Measurements from ENCODE around the gene BMPR2. TPM values are rescaled to one million over a fixed set of nuclear protein-coding genes. Genes with fewer than 3 reads are reported as not detected.

BMPR2 gene
- total RNA-seq, 1 experiment from 2014 or later, result 12.8 TPM

DNA sequence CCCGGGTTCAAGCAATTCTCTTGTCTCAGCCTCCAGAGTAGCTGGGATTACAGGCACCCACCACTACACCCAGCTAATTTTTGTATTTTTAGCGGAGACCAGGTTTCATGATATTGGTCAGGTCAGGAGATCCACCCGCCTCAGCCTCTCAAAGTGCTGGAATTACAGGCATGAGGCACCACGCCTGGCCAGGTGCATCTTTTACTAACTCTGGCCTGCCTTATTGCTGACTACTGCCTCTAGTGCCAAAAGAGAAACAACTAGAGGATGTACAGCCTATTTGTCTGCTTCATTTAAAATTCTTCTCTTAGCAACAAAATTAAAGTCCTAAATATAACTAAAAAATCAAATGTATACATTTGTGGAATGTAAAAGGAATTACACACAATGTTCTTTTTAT lies 115.4 kb downstream of the BMPR2 start:
- Histone ChIP-seq H3K4me3 (replicated peaks in 1 of 2; ENCODE audit: low read depth in 1 of 2, low read length in 2 of 2) (no peak overlapping the region), H3K79me2 (ENCODE audit: insufficient read depth, low read length) (no peaks in the 10 kb centered on the region), H3K9me3 (ENCODE audit: control insufficient read depth in 1 of 2, insufficient read depth in 1 of 2, low read depth in 1 of 2, low read length in 2 of 2) (no peaks in the 10 kb centered on the region), H3K36me3 (ENCODE audit: control insufficient read depth in 1 of 2, insufficient read depth in 2 of 2, low read length in 2 of 2) (no peaks in the 10 kb centered on the region), H3K27ac (ENCODE audit: low read depth, low read length) (no peak overlapping the region), H2AFZ (ENCODE audit: low read depth, low read length, poor library complexity, severe bottlenecking) (no peak overlapping the region), H3K9ac (ENCODE audit: low read length) (no peak overlapping the region), H4K20me1 (ENCODE audit: insufficient read depth) (no peaks in the 10 kb centered on the region), H3K9me2 (ENCODE audit: insufficient read depth) (no peaks in the 10 kb centered on the region), H3K27me3 (ENCODE audit: insufficient read depth, low read length) (no peaks in the 10 kb centered on the region), H3K4me1 (ENCODE audit: control insufficient read depth in 1 of 2, insufficient read depth in 2 of 2, low read length in 2 of 2) (no peaks in the 10 kb centered on the region), H3K4me2 (ENCODE audit: low read length) (no peak overlapping the region)
- CTCF ChIA-PET, result no interaction called here
- DNase-seq (ENCODE audit: low read depth, low spot score), result no peak
- POLR2A ChIA-PET, result no interaction called here
- RAD21 ChIA-PET (ENCODE audit: low non-redundant PET in 1 of 2, low total read pairs in 2 of 2, uncharacterized antibody in 2 of 2, unreplicated experiment in 2 of 2), result no interaction called here
- no TSS peak for BruUV-seq (replicated peaks)
- peak; percentile 64 for ATAC-seq
- intact Hi-C loops (cut with micrococcal nuclease), result no loop called here
- no peak for TF ChIP-seq SIN3A (IDR thresholded peaks at IDR 0.05; ENCODE audit: low read depth)
- TF ChIP-seq, protein P1, sequence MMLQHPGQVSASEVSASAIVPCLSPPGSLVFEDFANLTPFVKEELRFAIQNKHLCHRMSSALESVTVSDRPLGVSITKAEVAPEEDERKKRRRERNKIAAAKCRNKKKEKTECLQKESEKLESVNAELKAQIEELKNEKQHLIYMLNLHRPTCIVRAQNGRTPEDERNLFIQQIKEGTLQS (IDR thresholded peaks at IDR 0.05), result no peak
- no peak for TF ChIP-seq ZFX (IDR thresholded peaks at IDR 0.05)
- TF ChIP-seq, protein P2, sequence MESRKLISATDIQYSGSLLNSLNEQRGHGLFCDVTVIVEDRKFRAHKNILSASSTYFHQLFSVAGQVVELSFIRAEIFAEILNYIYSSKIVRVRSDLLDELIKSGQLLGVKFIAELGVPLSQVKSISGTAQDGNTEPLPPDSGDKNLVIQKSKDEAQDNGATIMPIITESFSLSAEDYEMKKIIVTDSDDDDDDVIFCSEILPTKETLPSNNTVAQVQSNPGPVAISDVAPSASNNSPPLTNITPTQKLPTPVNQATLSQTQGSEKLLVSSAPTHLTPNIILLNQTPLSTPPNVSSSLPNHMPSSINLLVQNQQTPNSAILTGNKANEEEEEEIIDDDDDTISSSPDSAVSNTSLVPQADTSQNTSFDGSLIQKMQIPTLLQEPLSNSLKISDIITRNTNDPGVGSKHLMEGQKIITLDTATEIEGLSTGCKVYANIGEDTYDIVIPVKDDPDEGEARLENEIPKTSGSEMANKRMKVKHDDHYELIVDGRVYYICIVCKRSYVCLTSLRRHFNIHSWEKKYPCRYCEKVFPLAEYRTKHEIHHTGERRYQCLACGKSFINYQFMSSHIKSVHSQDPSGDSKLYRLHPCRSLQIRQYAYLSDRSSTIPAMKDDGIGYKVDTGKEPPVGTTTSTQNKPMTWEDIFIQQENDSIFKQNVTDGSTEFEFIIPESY (IDR thresholded peaks at IDR 0.05; ENCODE audit: extremely low read depth, insufficient replicate concordance, low read length), result no peak
- TF ChIP-seq, protein P3, sequence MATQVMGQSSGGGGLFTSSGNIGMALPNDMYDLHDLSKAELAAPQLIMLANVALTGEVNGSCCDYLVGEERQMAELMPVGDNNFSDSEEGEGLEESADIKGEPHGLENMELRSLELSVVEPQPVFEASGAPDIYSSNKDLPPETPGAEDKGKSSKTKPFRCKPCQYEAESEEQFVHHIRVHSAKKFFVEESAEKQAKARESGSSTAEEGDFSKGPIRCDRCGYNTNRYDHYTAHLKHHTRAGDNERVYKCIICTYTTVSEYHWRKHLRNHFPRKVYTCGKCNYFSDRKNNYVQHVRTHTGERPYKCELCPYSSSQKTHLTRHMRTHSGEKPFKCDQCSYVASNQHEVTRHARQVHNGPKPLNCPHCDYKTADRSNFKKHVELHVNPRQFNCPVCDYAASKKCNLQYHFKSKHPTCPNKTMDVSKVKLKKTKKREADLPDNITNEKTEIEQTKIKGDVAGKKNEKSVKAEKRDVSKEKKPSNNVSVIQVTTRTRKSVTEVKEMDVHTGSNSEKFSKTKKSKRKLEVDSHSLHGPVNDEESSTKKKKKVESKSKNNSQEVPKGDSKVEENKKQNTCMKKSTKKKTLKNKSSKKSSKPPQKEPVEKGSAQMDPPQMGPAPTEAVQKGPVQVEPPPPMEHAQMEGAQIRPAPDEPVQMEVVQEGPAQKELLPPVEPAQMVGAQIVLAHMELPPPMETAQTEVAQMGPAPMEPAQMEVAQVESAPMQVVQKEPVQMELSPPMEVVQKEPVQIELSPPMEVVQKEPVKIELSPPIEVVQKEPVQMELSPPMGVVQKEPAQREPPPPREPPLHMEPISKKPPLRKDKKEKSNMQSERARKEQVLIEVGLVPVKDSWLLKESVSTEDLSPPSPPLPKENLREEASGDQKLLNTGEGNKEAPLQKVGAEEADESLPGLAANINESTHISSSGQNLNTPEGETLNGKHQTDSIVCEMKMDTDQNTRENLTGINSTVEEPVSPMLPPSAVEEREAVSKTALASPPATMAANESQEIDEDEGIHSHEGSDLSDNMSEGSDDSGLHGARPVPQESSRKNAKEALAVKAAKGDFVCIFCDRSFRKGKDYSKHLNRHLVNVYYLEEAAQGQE (IDR thresholded peaks at IDR 0.05; ENCODE audit: low read depth), result no peak
- TF ChIP-seq POLR2AphosphoS5 (IDR thresholded peaks at IDR 0.05; ENCODE audit: low read depth, low read length), result no peak

All from HCT116 (cell line).